CD4-positive, alpha-beta T cell (primary cell): Measurements from ENCODE around the gene COX7B. TPM values are rescaled to one million over a fixed set of nuclear protein-coding genes. Genes with fewer than 3 reads are reported as not detected.

Source experiments
- ATAC-seq: fragments of 200-7000 bp; cut with Tn5 transposase; one replicate; pipeline ENCODE4 v1.10.0; 2022; ENCODE audit warnings: mild to moderate bottlenecking; ENCODE audit not compliant: poor library complexity
- CTCF ChIA-PET: fragments of 350-600 bp; sonication (Branson Sonifier 250); formaldehyde crosslinking; loops from one replicate; lab custom pipeline; 2021; ENCODE audit warnings: antibody characterized with exemption, inconsistent platforms; lab: Charles Lee
- POLR2A ChIA-PET: fragments of 350-600 bp; sonication (Branson Sonifier 250); formaldehyde crosslinking; loops from one replicate; lab custom pipeline; 2021; ENCODE audit warnings: antibody characterized with exemption, inconsistent platforms; lab: Charles Lee
- DNase-seq, 14 experiments: peaks; one replicate each; pipeline ENCODE4 v3.0.0-alpha.2; 2013 to 2020; ENCODE audit warnings: mixed read lengths in 2 of 14
- H3K27ac ChIP-seq, 2 donors: one replicate each; pipeline versions ENCODE4 v1.5.1 to v1.7.0; 2013; ENCODE audit warnings: low read length in 2 of 2, low read depth in 1 of 2, mild to moderate bottlenecking in 1 of 2
- H3K27me3 ChIP-seq, 2 experiments: 1 replicate in 1 of 2; 2 replicates in 1 of 2; pipeline versions ENCODE4 v1.6.1 to v1.7.0; 2013; ENCODE audit warnings: low read length in 2 of 2, control low read depth in 1 of 2, mild to moderate bottlenecking in 1 of 2, moderate library complexity in 1 of 2; ENCODE audit not compliant: insufficient read depth in 2 of 2, control insufficient read depth in 1 of 2
- H3K36me3 ChIP-seq: one replicate; pipeline ENCODE4 v1.6.1; 2013; ENCODE audit warnings: low read length, control low read depth; ENCODE audit not compliant: insufficient read depth
- H3K4me1 ChIP-seq: one replicate; pipeline ENCODE4 v1.6.1; 2013; ENCODE audit warnings: low read length, control low read depth; ENCODE audit not compliant: insufficient read depth
- H3K4me3 ChIP-seq: one replicate; pipeline ENCODE4 v1.5.1; 2013; ENCODE audit warnings: mild to moderate bottlenecking, low read length, moderate library complexity
- H3K9me3 ChIP-seq, 2 experiments: 1 replicate in 1 of 2; 2 replicates in 1 of 2; pipeline versions ENCODE4 v1.6.1 to v1.7.0; 2013; ENCODE audit warnings: low read length in 2 of 2, mild to moderate bottlenecking in 2 of 2, control low read depth in 1 of 2, moderate library complexity in 1 of 2; ENCODE audit not compliant: control insufficient read depth in 1 of 2, insufficient read depth in 1 of 2
- H3K27ac Mint-ChIP-seq: one replicate; pipeline ENCODE4 v1.8.0; 2020; ENCODE audit warnings: mixed read lengths
- H3K27me3 Mint-ChIP-seq: one replicate; pipeline ENCODE4 v1.8.0; 2021; ENCODE audit warnings: mixed read lengths
- H3K36me3 Mint-ChIP-seq: one replicate; pipeline ENCODE4 v1.8.0; 2021; ENCODE audit warnings: low read depth, mixed read lengths
- H3K4me1 Mint-ChIP-seq: one replicate; pipeline ENCODE4 v1.8.0; 2021; ENCODE audit warnings: low read depth, mixed read lengths
- H3K4me3 Mint-ChIP-seq: one replicate; pipeline ENCODE4 v1.8.0; 2020; ENCODE audit warnings: mild to moderate bottlenecking, mixed read lengths
- H3K9me3 Mint-ChIP-seq: one replicate; pipeline ENCODE4 v1.8.0; 2020; ENCODE audit warnings: mixed read lengths
- CTCF ChIP-seq: fragments of 200-600 bp; IDR thresholded peaks from one replicate; pipeline ENCODE4 v1.8.0; 2022; ENCODE audit warnings: antibody characterized with exemption, mild to moderate bottlenecking
- intact Hi-C, 2 experiments: fragments of 100-400 bp; cut with DNase I in 1 of 2; cut with micrococcal nuclease in 1 of 2; formaldehyde crosslinking; loops; one replicate each; pipeline versions ENCODE4 v1.15.1 to v1.9.0; 2023 to 2025; cut with DNase I, micrococcal nuclease
- total RNA-seq, 174 experiments: library from RNA in 2 of 174; stranded (reverse) in 2 of 174; gene quantifications; one replicate each; pipeline ENCODE4 v1.2.3 and lab custom pipeline; 2021 to 2026

COX7B gene
- total RNA-seq, 2 experiments from 2014 or later = 106 to 117 TPM

- DNase-seq (no peak), ATAC-seq (no peak)
- no peak overlapping the region for H3K4me3 ChIP-seq
- no peak overlapping the region for H3K27ac ChIP-seq
- peaks cover 38% of the 10 kb centered on the region for H3K4me1 Mint-ChIP-seq
- peaks cover 16% of the 10 kb centered on the region for H3K36me3 Mint-ChIP-seq
- POLR2A ChIA-PET = no interaction called here
- H3K27me3 ChIP-seq = no peaks in the 10 kb centered on the region
- TF ChIP-seq CTCF = no peak
- H3K36me3 ChIP-seq = no peaks in the 10 kb centered on the region
- CTCF ChIA-PET = no interaction called here
- intact Hi-C loops = no loop called here
- no peaks in the 10 kb centered on the region for H3K9me3 ChIP-seq
- H3K4me1 ChIP-seq = peaks cover 4% of the 10 kb centered on the region
- H3K9me3 Mint-ChIP-seq = no peaks in the 10 kb centered on the region
- H3K27ac Mint-ChIP-seq = no peak overlapping the region
- H3K27me3 Mint-ChIP-seq = no peaks in the 10 kb centered on the region
- no peak overlapping the region for H3K4me3 Mint-ChIP-seq
These were observed 23.5 kb downstream of the COX7B start for GRCh38 chrX:77922787-77923186.

GRCh38 chrX:77924320-77924859, 25.1 kb downstream of the COX7B start:
- TF ChIP-seq CTCF = no peak
- Histone ChIP-seq H3K4me1 (no peaks in the 10 kb centered on the region), H3K27me3 (no peaks in the 10 kb centered on the region), H3K27ac (no peak overlapping the region), H3K4me3 (no peak overlapping the region), H3K9me3 (no peaks in the 10 kb centered on the region), H3K36me3 (no peaks in the 10 kb centered on the region)
- ATAC-seq (no peak), DNase-seq (no peak)
- H3K27ac Mint-ChIP-seq = no peak overlapping the region
- no peaks in the 10 kb centered on the region for H3K9me3 Mint-ChIP-seq
- ChIA-PET CTCF (no interaction called here), POLR2A (interaction anchor here (0.6 kb wide), 1 partner anchor 102 kb away, joined by 3 read pairs; no protein-coding TSS in a partner anchor)
- H3K4me1 Mint-ChIP-seq = peaks cover 25% of the 10 kb centered on the region
- H3K36me3 Mint-ChIP-seq = peaks cover 24% of the 10 kb centered on the region
- no peak overlapping the region for H3K4me3 Mint-ChIP-seq
- intact Hi-C loops = no loop called here
- no peaks in the 10 kb centered on the region for H3K27me3 Mint-ChIP-seq

- CTCF ChIA-PET = no interaction called here
- ATAC-seq (no peak), DNase-seq (no peak)
- Mint-ChIP-seq H3K27ac (no peak overlapping the region), H3K4me3 (peak overlapping the region; percentile 30), H3K4me1 (peaks cover 21% of the 10 kb centered on the region), H3K9me3 (no peaks in the 10 kb centered on the region), H3K36me3 (peaks cover 32% of the 10 kb centered on the region), H3K27me3 (no peaks in the 10 kb centered on the region)
- Histone ChIP-seq H3K9me3 (no peaks in the 10 kb centered on the region), H3K4me3 (no peak overlapping the region), H3K27me3 (no peaks in the 10 kb centered on the region), H3K27ac (no peak overlapping the region), H3K36me3 (peaks cover 2% of the 10 kb centered on the region), H3K4me1 (no peaks in the 10 kb centered on the region)
- POLR2A ChIA-PET = no interaction called here
- intact Hi-C loops = no loop called here
- TF ChIP-seq CTCF = no peak
These were observed 26.5 kb downstream of the COX7B start for GRCh38 chrX:77925764-77926163.
